Omental fat pad (tissue), 4 donors: ENCODE results near the gene HSF2BP. TPM values are rescaled to one million over a fixed set of nuclear protein-coding genes. Genes with fewer than 3 reads are reported as not detected.
"Not testable (repeated sequence)": the region's sequence is repeated elsewhere in the genome, so short reads cannot be mapped to it uniquely, and the experiment has no call there.

Experiments
- ATAC-seq: fragments of 150-250 bp; one replicate; pipeline ENCODE4 v1.9.1; 2016; ENCODE audit warnings: mild to moderate bottlenecking, moderate library complexity; ENCODE audit not compliant: low FRiP score
- DNase-seq: peaks from one replicate; pipeline ENCODE4 v3.0.0-alpha.2; 2019; ENCODE audit warnings: low spot score
- total RNA-seq, 4 donors: library from RNA; depleted of rRNA; stranded (reverse); fragments of >200 nt; gene quantifications; one replicate each; pipeline ENCODE4 v1.1.0, GENCODE V29; 2016
- TF ChIP-seq, protein P1 (sequence below), 3 donors: fragments of 450-650 bp; IDR thresholded peaks; one replicate each; pipeline ENCODE4 v1.5.1; 2016 to 2017; ENCODE audit warnings: antibody characterized with exemption in 3 of 3, mild to moderate bottlenecking in 3 of 3, moderate library complexity in 2 of 3

The HSF2BP gene
- total RNA-seq, 4 donors from 2014 or later = 0.94 to 1.6 (median 1.1) TPM; not detected in 1

DNA sequence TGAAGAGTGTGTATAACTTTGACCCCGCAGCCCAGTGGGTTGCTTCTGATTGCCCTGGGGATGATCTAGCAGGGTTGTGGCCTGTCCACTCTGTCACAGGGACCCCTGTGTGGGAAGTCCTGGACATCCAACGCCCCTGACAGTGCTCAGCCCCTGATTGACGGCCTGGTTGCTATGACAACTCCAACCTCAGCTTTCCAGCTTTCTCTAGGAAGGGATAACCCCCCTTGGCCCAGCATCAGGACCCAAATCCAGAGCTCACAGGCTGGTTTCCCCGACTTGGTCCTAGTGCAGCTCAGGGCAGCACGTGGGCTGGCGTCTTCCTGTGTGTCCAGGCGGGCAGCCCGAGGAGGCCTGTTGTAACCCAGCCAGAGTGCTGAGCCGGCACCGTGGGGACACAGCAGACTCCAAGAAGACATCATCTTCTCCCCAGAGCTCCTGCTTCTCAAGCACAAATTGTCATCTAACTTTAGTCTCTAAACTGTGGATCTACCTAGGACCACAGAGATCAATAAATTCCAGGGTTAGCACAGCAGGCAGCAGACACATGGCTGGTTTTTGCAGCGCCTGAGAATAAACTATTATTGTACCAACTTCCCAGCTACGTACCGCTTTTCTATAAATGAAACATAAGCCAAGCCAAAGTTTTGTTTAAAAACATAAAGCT lies 40.8 kb upstream of the HSF2BP start:
- no peak for DNase-seq

DNA sequence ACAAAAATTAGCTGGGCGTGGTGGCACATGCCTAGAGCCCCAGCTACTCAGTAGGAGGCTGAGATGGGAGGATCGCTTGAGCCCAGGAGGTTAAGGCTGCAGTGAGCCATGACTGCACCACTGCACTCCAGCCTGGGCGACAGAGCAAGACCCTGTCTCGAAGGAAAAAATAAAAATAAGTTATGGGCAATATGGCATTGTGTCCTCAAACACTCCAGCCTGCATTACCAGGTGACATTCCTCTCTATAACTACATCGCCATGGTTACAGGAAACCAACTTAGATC lies 40.1 kb upstream of the HSF2BP start:
- DNase-seq, ATAC-seq: not testable (repeated sequence)

More for the DNA sequence above, 40.8 kb upstream of the HSF2BP start:
- TF ChIP-seq, protein P1, sequence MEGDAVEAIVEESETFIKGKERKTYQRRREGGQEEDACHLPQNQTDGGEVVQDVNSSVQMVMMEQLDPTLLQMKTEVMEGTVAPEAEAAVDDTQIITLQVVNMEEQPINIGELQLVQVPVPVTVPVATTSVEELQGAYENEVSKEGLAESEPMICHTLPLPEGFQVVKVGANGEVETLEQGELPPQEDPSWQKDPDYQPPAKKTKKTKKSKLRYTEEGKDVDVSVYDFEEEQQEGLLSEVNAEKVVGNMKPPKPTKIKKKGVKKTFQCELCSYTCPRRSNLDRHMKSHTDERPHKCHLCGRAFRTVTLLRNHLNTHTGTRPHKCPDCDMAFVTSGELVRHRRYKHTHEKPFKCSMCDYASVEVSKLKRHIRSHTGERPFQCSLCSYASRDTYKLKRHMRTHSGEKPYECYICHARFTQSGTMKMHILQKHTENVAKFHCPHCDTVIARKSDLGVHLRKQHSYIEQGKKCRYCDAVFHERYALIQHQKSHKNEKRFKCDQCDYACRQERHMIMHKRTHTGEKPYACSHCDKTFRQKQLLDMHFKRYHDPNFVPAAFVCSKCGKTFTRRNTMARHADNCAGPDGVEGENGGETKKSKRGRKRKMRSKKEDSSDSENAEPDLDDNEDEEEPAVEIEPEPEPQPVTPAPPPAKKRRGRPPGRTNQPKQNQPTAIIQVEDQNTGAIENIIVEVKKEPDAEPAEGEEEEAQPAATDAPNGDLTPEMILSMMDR (IDR thresholded peaks at IDR 0.05) = no peak
- no peak for ATAC-seq

DNA sequence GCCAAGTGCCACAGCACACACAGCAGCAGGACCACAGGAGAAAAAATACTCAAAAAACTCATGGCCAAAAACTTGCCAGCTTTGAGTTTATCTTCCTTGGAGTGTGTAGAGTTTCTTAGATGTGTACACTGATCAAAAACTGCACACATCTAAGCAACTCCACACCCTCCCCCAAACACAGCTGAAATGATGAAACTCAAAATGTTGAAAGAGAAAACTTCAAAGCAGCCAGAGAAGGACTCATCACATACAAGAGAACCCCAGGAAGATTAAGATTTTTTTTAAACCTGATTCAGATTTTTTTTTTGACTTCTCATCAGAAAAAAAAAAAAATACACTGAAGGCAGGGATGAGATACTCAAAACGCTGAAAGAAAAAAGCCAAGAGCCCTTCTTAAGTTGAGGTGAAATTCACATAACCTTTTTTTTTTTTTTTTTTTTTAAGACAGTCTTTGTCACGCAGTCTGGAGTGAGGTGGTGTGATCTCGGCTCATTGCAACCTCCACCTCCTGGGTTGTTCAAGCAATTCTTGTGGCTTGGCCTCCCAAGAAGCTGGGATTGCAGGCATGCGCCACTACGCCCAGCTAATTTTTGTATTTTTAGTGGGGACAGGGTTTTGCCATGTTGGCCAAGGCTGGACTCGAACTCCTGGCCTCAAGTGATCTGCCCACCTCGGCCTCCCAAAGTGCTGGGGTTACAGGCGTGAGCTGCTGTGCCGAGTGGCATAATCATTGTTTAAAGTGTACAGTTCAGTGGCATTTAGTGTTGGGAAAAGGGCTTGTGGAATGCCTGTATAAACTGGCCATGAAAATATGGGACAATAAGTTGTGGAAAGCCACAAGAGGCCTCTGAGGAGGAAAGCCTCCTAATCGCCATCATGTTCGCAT lies 38.7 kb upstream of the HSF2BP start:
- no peak for DNase-seq
- ATAC-seq = no peak
- TF ChIP-seq, protein P1 (IDR thresholded peaks at IDR 0.05) = no peak

DNA sequence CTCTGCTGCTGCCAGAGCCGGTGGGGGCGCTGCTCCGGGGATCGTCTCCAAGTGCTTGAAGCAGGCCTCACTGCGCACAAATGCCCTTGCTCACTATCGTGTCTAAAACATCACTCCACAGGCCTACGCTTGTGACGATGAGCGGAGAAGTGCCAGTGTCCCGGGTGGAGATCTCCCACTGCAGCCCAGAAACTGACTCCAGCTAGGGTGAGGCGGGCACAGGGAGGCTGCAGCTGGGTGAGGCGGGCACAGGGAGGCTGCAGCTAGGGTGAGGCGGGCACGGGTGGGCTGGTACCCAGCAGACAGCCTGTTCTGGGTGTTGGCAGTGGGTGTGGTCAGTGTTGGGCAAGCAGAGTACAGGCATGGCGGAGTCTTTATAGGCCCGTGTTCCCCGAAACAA lies 36.9 kb upstream of the HSF2BP start:
- no peak for ATAC-seq
- TF ChIP-seq, protein P1 (IDR thresholded peaks at IDR 0.05) = no peak
- no peak for DNase-seq

DNA sequence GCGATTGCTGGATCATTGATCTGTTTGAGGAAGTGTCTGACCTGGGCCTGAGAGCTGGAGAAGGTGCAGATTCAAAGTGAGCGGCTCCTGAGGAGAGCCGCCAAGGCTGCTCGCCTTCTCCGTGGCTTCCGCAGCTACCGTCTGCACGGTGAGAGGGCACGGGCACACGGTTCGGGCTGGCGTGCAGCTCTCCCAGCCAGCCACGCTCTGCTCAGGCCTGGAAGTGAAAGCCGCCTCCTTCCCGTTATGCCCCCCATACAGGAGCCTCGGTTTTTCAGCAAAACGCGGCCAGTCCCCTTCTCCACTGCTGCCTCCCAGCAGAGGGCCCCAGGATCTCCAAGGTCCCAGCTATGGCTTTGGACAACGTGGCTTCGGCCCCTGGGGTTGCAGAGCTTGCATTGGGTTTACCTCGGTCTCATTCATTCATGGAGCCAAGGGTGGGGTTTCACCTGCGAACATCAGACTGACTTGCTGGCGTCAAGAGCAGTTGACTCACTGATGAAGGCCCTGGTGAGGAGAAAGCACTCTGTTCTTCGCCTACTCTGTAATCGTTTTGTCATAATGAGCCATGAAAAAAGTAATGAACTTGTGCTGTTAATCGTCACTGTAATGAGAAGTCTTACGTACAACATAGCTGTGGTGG lies 35.3 kb upstream of the HSF2BP start:
- DNase-seq (no peak), ATAC-seq (no peak)
- TF ChIP-seq, protein P1 (IDR thresholded peaks at IDR 0.05) = no peak

DNA sequence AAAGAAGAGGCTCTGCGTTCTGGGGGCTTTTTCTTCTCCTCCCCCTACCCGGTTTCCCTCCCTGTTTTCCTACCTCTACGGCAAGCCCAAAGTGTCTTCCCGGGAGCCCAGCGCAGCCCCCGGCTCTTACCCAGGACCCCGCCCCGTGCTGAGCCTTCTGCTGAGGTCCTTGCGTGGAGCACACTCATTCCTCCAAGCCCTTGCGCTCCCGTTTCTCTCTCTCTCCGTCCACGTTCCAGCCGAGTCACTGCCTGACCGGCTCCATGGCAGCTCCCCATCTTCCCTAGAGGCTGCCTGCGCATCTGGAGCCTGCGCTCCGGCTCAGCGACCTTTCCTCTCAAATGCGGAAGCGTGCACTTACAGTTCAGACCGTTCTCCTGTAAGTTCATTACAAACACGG lies 34.7 kb upstream of the HSF2BP start:
- TF ChIP-seq, protein P1 (IDR thresholded peaks at IDR 0.05) = no peak
- no peak for DNase-seq
- ATAC-seq = no peak

DNA sequence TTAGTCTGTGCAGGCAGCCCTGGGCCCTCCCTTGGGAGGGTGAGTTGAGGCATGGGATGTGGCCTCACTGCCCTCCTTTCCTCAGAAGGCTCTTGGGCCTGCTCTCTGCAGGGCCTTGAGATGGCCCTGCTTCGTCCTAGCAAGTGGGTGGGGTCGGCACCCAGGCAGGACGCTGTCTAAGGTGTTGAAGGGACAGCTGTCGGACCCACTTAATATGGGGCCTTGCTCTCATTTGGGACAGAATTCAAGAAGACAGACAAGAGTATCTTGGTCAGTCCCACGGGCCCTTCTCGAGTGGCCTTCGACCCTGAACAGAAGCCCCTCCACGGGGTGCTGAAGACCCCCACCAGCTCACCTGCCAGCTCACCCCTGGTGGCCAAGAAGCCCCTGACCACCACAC lies 33.7 kb upstream of the HSF2BP start:
- TF ChIP-seq, protein P1 (IDR thresholded peaks at IDR 0.05) = no peak
- ATAC-seq = no peak

More for the DNA sequence above, 33.7 kb upstream of the HSF2BP start:
- no peak for DNase-seq
